ENCODE results near the gene TMIE. TPM values are rescaled to one million over a fixed set of nuclear protein-coding genes. Genes with fewer than 3 reads are reported as not detected.

The TMIE gene
- total and polyA plus RNA-seq, 2 of the 8 experiments (the other 6 are each of a cell fraction or from before 2014, with no cell fraction given) = 0.45 to 0.67 TPM

DNA sequence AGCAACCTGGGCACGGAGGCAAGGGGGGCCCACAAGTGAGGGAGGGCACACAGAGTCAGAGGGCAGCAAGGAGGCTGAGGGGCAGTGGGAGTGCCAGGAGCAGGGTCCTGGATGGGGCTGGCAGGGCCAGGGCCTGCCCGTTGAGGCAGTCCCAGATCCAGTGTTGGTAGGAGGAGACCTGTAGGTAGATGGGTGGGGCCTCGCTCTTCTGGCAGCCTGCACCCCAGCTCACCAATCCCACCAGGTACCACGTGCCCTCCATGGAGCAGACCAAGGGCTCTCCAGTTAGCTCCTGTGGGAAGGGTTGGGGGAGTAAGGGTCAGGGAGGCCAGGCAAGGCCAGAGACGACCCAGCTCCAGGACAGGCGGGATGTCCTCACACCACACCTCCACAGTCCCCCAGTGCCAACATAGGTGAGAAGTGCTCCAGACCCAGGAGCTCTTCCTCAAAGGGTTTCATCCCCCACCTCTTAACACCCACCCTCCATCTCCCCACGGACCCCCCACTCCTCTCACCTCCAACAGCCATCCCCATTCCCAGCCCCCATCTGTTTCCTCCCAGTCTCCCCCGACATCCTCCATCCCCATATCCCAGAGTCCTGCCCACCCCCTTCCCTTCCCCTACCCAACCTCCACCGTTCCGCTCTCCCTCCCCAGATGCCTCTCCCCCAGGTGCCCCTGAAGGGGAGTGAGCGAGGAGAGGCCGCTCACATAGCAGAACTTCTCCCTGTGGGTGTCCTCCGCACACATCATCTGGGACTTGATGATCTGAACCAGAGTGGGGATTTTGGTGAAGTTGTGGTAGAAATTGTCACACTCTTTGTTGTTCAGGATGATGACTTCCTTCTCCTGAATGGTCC lies 11.2 kb downstream of the TMIE start (continued):
- no peak for TF ChIP-seq POLR2AphosphoS5 (IDR thresholded peaks at IDR 0.05; ENCODE audit: low read depth, low read length)
- TF ChIP-seq, protein P1, sequence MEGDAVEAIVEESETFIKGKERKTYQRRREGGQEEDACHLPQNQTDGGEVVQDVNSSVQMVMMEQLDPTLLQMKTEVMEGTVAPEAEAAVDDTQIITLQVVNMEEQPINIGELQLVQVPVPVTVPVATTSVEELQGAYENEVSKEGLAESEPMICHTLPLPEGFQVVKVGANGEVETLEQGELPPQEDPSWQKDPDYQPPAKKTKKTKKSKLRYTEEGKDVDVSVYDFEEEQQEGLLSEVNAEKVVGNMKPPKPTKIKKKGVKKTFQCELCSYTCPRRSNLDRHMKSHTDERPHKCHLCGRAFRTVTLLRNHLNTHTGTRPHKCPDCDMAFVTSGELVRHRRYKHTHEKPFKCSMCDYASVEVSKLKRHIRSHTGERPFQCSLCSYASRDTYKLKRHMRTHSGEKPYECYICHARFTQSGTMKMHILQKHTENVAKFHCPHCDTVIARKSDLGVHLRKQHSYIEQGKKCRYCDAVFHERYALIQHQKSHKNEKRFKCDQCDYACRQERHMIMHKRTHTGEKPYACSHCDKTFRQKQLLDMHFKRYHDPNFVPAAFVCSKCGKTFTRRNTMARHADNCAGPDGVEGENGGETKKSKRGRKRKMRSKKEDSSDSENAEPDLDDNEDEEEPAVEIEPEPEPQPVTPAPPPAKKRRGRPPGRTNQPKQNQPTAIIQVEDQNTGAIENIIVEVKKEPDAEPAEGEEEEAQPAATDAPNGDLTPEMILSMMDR (IDR thresholded peaks at IDR 0.05; ENCODE audit: control extremely low read depth in 1 of 3, insufficient read depth in 1 of 3, low read depth in 1 of 3, low read length in 3 of 3) = no peak
